GM21825 (cell line): ENCODE results near the gene RANBP17.

Source experiments
- ATAC-seq: cut with Tn5 transposase; IDR thresholded peaks from one replicate; pipeline ENCODE4 v1.9.1; 2021; ENCODE audit warnings: mild to moderate bottlenecking, moderate library complexity; ENCODE audit not compliant: unreplicated experiment

Gene RANBP17

DNA sequence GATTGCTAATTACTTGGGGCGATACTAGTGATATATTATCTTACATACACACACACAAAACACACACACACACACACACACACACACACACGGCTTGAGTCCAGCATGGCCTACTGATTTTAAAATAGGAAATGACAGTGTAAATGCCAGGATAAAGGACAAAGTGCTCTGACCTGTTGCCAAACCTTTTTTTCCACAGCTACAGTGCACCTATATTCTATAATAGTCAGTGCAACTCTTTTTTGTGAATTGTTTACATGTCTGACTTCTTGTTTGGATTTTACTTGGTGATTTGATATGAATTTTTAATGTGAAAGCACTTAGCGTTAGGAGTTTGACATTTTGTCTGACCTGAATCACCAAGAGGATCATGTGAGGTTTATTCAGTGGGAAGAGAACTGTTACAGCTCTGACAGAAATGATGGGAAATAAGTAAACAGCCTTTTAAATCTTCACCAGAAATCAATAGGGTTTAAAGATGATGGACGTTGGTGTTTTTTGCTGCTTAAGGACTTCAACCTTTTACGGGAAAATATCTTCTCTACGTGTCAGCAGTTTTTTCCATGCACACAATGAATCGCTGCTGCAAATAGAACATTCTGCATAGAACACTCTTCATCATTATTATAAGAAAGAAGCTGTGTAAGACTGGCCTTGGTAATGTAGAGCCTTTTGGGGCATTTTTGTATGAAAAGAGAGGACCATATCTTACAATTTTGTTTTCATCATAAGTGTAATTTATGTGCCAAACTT lies 218.5 kb downstream of the RANBP17 start:
- no peak for ATAC-seq

DNA sequence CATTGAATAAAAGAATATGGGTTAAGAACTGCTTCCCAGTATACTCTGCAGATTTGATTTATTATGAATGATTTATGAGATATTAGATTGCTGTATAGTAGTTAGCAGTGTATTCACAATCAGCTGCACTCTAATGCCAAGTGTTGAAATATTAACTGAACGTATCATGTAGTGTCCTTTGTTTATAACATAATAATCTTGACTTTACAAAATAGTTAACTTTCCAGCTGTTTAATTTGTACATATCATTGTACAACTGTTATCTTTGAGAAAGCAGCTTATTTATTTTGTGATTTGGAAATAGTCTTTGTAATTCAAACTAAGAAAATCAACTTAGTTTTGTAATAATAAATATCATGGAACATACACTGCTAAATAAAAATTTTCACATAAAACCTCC lies 219.5 kb downstream of the RANBP17 start:
- ATAC-seq = no peak

DNA sequence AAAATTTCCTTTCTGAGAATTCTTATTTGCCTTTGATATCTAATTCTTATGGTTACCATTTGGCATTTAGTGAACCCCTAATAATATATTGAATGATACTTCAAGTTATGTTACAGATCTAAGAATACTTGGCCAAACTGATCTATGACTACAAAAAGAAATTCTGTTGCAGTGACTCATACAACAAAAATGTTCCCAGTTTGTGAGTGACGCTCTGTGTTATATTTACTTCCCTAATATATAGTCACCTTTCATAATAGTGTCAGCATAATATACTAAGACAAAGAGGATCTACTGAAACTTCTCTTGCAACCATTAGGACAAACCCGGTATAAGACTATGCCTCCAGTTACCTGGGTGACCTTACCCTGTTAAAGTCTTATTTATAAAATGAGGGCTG lies 230.4 kb downstream of the RANBP17 start:
- ATAC-seq = no peak

DNA sequence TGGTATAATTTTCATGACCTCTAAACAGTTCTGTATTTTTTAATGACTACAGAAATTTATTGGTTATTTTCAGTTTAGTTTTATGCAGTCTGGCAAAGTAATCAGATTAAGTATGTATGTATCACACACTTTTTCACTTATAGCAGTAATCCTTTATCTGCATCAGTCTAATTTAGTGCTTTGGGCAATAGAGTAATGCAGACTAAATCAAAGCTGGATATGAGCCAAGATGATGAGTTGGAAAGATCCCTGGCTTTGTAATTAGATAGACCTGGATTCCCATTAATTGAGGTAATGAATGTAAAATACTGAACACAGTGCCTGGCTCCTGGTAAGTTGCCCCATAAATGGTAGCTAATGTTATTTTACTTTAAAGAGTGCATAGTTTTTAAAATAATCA lies 231.8 kb downstream of the RANBP17 start:
- no peak for ATAC-seq

- no peak for ATAC-seq
Observed at GRCh38 chr5:171094356-171094755, 232.5 kb downstream of the RANBP17 start.

DNA sequence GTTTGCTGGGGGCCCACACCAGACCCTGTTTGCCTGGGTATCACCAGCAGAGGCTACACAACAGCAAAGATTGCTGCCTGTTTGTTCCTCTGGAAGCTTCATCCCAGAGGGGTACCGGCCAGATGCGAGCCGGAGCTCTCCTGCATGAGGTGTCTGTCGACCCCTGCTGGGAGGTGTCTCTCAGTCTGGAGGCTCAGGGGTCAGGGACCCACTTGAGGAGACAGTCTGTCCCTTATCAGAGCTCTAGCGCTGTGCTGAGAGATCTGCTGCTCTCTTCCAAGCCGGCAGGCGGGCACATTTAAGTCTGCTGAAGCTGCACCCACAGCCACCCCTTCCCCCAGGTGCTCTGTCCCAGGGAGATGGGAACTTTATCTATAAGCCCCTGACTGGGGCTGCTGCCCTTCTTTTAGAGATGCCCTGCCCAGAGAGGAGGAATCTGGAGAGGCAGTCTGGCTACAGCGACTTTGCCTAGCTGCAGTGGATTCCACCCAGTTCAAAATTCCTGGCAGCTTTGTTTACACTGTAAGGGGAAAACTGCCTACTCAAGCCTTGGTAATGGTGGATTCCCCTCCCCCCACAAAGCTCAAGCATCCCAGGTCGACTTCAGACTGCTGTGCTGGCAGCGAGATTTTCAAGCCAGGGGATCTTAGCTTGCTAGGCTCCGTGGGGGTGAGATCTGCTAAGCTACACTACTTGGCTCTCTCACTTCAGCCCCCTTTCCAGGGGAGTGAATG lies 241.2 kb downstream of the RANBP17 start:
- no peak for ATAC-seq

- no peak for ATAC-seq
Observed at GRCh38 chr5:171107669-171108068, 245.9 kb downstream of the RANBP17 start.

DNA sequence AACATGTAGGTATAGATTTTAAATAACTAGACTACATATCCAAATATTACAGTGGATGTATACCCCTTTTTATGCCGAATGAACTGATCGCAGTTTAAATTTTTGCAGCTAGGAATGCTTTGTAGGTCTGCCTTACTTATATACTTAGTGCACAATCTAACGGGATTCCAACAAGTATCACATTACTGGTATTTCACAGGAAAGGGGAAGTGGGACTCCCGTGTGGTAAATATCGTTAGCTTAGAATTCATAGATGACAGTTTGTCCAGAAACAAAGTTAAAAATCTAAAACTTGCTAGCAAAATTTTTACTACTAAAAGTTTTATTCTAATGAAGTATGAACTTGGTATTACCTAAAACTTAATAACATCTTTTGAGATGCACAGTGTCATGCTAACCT lies 253.7 kb downstream of the RANBP17 start:
- ATAC-seq = no peak

GRCh38 chr5:171116719-171117118 lies 254.9 kb downstream of the RANBP17 start:
- no peak for ATAC-seq

- no peak for ATAC-seq
Observed at GRCh38 chr5:171120986-171121622, 259.3 kb downstream of the RANBP17 start.

- no peak for ATAC-seq
Observed at GRCh38 chr5:171121638-171122037, 259.8 kb downstream of the RANBP17 start.

GRCh38 chr5:171122372-171122771 lies 260.6 kb downstream of the RANBP17 start:
- ATAC-seq = no peak

DNA sequence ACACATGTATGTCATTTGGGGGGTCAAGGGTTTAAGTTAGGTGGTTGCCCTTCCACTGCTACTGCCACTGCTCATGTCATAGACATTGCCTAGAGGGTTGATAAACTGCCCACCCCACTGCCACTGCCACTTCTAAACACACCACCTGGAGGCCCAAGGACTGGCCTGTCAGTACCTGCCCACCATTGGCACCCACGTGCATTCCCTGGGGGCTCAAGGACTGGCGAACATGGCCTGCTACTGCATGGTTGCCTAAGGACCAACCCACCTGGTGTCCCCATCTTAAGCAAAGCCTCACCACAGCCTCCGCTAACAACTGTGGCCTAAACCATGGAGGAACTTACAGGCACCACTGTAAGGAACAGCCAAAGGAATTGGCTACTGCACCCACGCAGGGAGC lies 261.6 kb downstream of the RANBP17 start:
- ATAC-seq = no peak

DNA sequence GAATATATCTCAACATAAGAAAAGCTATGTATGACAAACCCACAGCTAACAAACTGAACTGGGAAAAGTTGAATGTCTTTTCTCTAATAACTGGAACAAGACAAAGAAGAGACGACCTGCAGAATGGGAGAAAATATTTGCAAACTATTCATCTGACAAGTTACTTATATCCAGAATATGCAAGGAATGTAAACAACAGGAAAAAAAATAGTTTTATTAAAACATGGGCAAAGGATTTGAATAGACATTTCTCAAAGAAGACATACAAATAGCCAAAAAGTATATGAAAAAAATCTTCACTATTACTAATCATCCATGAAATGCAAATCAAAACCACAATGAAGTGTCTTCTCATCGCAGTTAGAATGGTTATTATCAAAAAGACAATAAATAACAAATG lies 265.5 kb downstream of the RANBP17 start:
- ATAC-seq = no peak

DNA sequence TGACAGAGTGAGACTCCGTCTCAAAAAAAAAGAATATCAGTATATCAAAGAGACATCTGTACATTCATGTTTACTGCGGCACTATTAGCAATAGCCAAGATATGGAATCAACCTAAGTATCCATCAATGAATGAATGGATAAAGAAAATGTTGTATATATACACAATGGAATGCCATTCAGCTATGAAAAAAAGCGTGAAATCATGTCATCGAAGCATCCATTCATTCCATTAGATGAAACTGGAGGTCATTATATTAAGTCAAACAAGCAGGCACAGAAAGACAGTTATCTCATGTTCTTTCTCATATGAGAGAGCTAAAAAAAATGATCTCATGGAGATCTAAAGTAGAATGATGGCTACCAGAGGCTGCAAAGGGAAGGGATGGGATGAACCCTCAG lies 266.3 kb downstream of the RANBP17 start:
- ATAC-seq = no peak

DNA sequence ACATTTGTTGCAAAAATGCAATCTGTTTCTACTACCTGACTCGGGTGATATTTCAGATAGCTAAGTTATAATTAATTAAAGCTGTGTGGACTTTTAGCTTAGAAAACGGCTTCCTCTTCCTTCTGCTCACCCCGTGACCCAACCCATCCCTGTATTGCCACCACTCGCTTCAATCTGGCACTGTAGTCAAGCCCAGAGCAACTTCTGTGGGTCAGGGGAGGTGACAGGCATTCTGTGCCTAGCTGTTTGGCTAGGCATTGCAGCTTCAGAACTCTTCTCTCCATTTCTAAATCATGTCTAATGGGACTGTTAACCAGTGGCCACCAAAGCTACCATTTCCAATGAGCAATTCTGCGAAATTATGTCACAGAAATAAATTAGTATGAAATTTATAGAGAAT lies 267.5 kb downstream of the RANBP17 start:
- ATAC-seq = no peak

DNA sequence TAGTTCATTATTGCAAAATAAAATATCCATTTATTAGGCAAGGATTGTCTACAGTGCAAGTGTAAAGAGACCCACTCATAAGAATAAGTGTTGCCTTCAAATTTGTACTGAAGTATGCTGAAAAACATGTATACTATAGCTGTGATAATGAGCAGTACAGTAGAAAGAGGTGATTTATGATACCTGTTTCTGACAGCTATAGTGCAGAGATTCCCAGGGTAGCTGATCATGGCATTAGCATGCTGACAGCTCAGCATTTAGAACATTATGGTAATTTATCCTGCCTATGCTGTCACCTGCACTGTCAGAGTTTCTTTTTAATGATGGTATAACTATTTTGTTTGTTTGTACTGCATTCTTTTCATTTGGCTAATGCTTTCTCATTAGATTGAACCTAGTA lies 269.7 kb downstream of the RANBP17 start:
- no peak for ATAC-seq

DNA sequence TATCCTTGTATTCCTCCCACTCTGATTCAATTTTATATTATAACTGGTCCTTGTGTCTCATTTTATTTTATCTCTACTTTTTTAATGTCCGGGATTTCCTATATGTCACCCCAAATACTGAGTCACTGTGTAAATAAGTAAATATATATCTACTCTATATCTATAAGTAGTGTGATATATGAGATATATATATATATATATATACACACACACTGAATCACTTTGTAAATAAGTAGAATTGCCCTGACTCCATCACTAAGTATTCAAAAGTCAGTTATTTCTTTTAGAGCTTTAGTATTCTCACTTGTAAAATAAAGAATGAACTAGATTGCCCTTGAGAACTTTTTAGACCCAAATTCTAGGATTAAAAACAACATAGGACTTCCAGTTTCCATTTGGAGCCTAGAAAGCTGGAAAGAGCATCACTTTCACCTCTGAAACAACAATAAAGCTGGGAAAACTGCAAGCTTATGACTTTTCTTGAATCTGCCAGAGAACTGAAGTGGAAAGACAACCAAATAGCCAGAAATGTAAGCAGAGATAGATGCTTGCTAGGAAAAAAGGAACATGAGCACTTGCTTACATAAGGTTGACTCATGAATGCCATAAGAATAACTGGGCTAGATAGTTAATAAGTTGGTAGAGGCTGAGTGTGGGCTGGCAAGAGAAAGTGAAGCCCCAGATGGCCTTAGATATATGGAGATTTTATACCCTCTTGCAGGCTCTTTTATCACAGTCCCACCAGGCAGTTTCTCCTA lies 276.1 kb downstream of the RANBP17 start:
- no peak for ATAC-seq

DNA sequence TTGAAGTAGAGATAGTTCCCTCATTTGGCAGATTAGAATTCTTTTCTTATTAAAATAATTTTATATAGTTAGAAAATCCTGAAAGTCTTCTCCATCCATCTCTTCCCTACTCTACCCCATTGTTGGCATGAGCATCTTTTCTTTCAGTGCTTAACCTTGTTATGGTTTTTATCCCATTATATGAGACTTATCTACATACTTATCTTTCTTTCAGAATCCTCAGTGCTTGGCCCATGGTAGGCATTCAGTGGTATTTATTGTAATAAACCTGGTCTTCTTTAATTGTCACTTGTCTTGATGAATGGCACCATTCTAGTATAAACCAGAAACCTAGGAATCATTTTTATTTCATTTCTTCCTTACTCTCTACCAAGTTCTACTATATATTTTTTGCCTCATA lies 277.4 kb downstream of the RANBP17 start:
- no peak for ATAC-seq

GRCh38 chr5:171142617-171143016 lies 280.8 kb downstream of the RANBP17 start:
- no peak for ATAC-seq

DNA sequence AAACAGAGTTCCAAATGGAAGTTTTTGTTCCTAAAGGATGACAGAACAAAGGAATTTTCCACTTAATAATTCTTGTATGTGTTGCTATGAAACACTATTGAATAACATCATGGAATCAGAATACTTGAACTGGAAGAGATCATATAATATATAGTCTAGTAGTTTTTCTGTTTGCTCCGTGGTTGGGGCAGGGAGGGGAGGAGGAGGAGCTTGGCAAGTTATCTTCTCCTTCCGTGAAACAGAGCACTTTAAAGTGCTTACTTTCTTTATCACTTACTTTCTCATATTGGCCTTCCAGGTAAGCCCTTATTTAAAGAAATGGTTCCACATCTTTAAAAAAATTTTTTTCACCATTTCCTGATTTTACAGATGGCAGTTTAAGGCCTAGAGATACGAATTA lies 281.4 kb downstream of the RANBP17 start:
- ATAC-seq = no peak
